CD4-positive, CD25-positive, alpha-beta regulatory T cell (primary cell): ENCODE results near the gene FXYD6. TPM values are rescaled to one million over a fixed set of nuclear protein-coding genes. Genes with fewer than 3 reads are reported as not detected.

Experiments
- ATAC-seq, 2 donors: fragments of 150-1000 bp; cut with Tn5 transposase; one replicate each; pipeline ENCODE4 v1.10.0; 2021; ENCODE audit warnings: low read depth in 2 of 2, moderate number of reproducible peaks in 2 of 2, moderate library complexity in 1 of 2
- DNase-seq, 3 donors: peaks; one replicate each; pipeline versions ENCODE4 v3.0.0 to v3.0.0-alpha.2; 2012 to 2022; ENCODE audit warnings: mixed read lengths in 1 of 3
- H3K27ac ChIP-seq: one replicate; pipeline ENCODE4 v1.7.0; 2013; ENCODE audit warnings: mild to moderate bottlenecking, low read length; ENCODE audit not compliant: insufficient read depth, poor library complexity, severe bottlenecking
- H3K27me3 ChIP-seq: one replicate; pipeline ENCODE4 v1.7.0; 2013; ENCODE audit warnings: low read length; ENCODE audit not compliant: control insufficient read depth, insufficient read depth
- H3K36me3 ChIP-seq: one replicate; pipeline ENCODE4 v1.7.0; 2013; ENCODE audit warnings: mild to moderate bottlenecking, low read length, moderate library complexity; ENCODE audit not compliant: control insufficient read depth, insufficient read depth
- H3K4me1 ChIP-seq: 2 replicates; pipeline ENCODE4 v1.7.0; 2013; ENCODE audit warnings: mild to moderate bottlenecking, low read length; ENCODE audit not compliant: insufficient read depth, control insufficient read depth, poor library complexity, severe bottlenecking
- H3K4me3 ChIP-seq: one replicate; pipeline ENCODE4 v1.7.0; 2013; ENCODE audit warnings: low read depth, mild to moderate bottlenecking, low read length, moderate library complexity
- H3K9me3 ChIP-seq, 2 experiments: 1 replicate in 1 of 2; 2 replicates in 1 of 2; pipeline ENCODE4 v1.7.0; 2013; ENCODE audit warnings: low read length in 2 of 2, mild to moderate bottlenecking in 1 of 2, moderate library complexity in 1 of 2; ENCODE audit not compliant: control insufficient read depth in 2 of 2
- H3K27ac Mint-ChIP-seq, 3 donors: one replicate each; pipeline ENCODE4 v1.8.0; 2020 to 2022; ENCODE audit warnings: mild to moderate bottlenecking in 3 of 3, mixed read lengths in 3 of 3, moderate library complexity in 2 of 3
- H3K27me3 Mint-ChIP-seq: one replicate; pipeline ENCODE4 v1.8.0; 2022; ENCODE audit warnings: mild to moderate bottlenecking, mixed read lengths
- H3K36me3 Mint-ChIP-seq: one replicate; pipeline ENCODE4 v1.8.0; 2020; ENCODE audit warnings: mixed read lengths
- H3K4me1 Mint-ChIP-seq, 4 donors: one replicate each; pipeline ENCODE4 v1.8.0; 2020 to 2022; ENCODE audit warnings: mixed read lengths in 4 of 4, mild to moderate bottlenecking in 1 of 4
- H3K4me3 Mint-ChIP-seq, 4 donors: one replicate each; pipeline ENCODE4 v1.8.0; 2020 to 2022; ENCODE audit warnings: mild to moderate bottlenecking in 4 of 4, mixed read lengths in 4 of 4, moderate library complexity in 3 of 4
- H3K9me3 Mint-ChIP-seq, 7 donors: one replicate each; pipeline ENCODE4 v1.8.0; 2020 to 2022; ENCODE audit warnings: mixed read lengths in 7 of 7, mild to moderate bottlenecking in 3 of 7, moderate library complexity in 2 of 7
- polyA plus RNA-seq, 4 donors: library from polyadenylated mRNA; unstranded; fragments of 300-500 nt; fragmentation: Illumina TruSeq; gene quantifications; one replicate each; pipeline ENCODE4 v1.2.3, GENCODE V29; 2021
- total RNA-seq: library from RNA; stranded (reverse); gene quantifications from one replicate; pipeline ENCODE4 v1.2.3, GENCODE V29; 2022

Gene FXYD6
- total and polyA plus RNA-seq, 5 donors from 2014 or later = not detected

DNA sequence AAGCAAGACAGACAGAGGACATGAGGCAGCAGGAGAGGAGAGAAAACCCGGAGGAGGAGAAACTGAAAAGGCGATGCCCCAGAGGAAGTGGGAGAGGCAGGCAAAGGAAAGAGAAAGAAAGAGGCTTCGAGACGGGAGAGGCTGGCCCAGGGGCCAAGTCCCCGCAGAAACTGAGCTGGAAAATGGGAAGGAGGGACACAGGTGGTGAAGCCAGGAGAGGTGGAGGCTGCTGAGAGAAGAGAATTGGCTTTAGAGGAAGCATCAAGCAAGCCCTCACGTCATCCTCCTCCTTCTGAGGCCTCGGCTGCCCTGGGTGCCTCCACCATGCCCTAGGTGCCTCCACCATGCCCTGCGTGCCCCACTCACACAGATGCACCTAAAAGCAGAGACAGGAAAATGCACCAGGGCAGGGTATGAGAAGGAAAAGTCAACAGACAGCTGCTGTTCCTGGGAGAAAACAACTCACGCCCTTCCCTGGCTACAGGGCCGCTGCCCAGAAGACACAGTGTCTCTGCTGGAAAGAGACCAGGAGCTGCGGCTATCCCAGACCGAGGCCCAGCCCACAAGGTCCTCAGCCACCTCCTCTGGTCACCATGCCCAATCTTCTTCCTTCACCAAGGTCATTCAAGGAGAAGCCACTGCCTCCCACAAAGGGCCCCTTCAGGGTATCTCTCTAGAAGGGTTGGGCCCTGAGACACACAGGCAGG, 14.3 kb downstream of the FXYD6 start:
- H3K36me3 Mint-ChIP-seq = no peaks in the 10 kb centered on the region
- H3K4me3 Mint-ChIP-seq = no peak overlapping the region
- DNase-seq = no peak
- H3K27me3 Mint-ChIP-seq = peaks cover 10% of the 10 kb centered on the region
- Histone ChIP-seq H3K36me3 (no peaks in the 10 kb centered on the region), H3K4me1 (no peaks in the 10 kb centered on the region), H3K27me3 (peaks cover 3% of the 10 kb centered on the region), H3K27ac (no peak overlapping the region), H3K4me3 (no peak overlapping the region), H3K9me3 (no peaks in the 10 kb centered on the region)
- ATAC-seq = no peak
- H3K9me3 Mint-ChIP-seq = no peaks in the 10 kb centered on the region
- H3K27ac Mint-ChIP-seq = no peak overlapping the region
- peaks cover 0 to 3% (median 0%) of the 10 kb centered on the region in 4 donors for H3K4me1 Mint-ChIP-seq

DNA sequence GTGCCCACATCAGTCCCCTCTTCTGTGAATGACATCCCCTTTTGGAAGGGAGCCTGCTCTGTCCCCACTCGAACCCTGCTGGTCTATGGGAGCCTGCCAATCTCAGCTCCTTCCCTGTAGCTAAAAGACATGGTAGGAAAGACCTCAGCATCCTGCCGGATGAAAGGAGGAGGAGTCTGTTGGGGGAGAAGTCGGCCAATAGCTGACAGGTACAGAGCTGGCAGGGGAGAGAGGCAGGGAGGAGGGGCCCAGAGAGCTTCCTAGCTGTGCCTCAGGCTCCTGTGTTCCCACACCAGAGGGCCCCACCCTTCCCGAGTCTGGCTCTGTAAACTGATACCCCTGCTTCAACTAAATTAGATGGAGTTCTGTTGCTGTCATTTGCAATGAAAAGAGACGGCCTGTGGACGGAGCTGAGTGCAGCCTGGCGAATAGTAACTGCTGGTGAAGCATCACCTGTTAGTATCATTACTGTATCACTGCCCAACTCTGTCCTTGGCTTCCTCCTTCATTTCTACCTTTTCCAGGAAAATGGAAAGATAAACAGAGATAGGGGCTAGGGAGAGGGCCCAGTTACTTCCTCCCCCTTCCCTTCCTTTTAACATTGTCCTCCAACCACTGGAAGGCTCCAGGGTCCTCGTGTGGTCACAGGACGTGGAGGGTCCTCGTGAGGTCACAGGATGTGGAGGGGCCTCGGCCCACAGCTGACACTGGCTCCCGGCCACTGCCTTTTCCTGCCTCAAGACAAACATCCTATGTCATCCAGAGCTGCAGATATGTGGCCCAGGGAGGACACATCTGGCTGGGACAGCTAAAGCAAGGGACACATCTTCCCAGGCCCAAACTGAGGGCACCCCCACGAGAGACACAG, 15.1 kb downstream of the FXYD6 start:
- H3K4me1 Mint-ChIP-seq = peaks cover 0 to 3% (median 0%) of the 10 kb centered on the region in 4 donors
- H3K4me3 Mint-ChIP-seq = no peak overlapping the region
- no peaks in the 10 kb centered on the region for H3K36me3 Mint-ChIP-seq
- H3K27me3 Mint-ChIP-seq = peaks cover 10% of the 10 kb centered on the region
- H3K9me3 ChIP-seq = no peaks in the 10 kb centered on the region
- no peaks in the 10 kb centered on the region for H3K4me1 ChIP-seq
- H3K27ac Mint-ChIP-seq = no peak overlapping the region
- no peaks in the 10 kb centered on the region for H3K9me3 Mint-ChIP-seq
- no peaks in the 10 kb centered on the region for H3K36me3 ChIP-seq
- no peak overlapping the region for H3K27ac ChIP-seq
- DNase-seq (no peak), ATAC-seq (no peak)
- H3K4me3 ChIP-seq = no peak overlapping the region
- peaks cover under 1% of the 10 kb centered on the region for H3K27me3 ChIP-seq

DNA sequence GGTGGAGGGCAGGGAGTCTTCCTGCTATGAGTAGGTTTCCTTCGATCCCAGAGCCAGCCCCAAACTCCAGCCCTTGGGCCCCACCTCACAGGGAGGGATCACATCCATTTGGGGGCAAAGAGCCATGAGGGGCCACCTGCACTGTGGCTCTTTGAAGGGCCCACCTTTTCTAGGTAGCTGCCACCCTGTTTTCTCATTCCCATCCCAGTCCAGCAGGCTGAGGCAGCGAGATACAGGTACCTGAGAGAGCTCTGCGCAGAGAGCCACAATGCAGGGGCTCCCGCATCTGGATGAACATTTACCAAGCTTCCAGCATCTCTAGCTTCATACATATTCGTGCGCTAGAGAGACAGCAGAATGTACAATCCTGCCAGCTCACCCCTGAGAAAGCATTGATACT, 16.3 kb downstream of the FXYD6 start:
- Histone ChIP-seq H3K9me3 (no peaks in the 10 kb centered on the region), H3K27ac (no peak overlapping the region), H3K27me3 (no peaks in the 10 kb centered on the region), H3K36me3 (no peaks in the 10 kb centered on the region), H3K4me3 (no peak overlapping the region), H3K4me1 (no peaks in the 10 kb centered on the region)
- Mint-ChIP-seq H3K27ac (no peak overlapping the region), H3K4me1 (peaks cover 0 to 3% (median 0%) of the 10 kb centered on the region in 4 donors), H3K27me3 (peaks cover 10% of the 10 kb centered on the region), H3K36me3 (no peaks in the 10 kb centered on the region), H3K9me3 (no peaks in the 10 kb centered on the region), H3K4me3 (no peak overlapping the region)
- no peak for DNase-seq
- no peak for ATAC-seq

DNA sequence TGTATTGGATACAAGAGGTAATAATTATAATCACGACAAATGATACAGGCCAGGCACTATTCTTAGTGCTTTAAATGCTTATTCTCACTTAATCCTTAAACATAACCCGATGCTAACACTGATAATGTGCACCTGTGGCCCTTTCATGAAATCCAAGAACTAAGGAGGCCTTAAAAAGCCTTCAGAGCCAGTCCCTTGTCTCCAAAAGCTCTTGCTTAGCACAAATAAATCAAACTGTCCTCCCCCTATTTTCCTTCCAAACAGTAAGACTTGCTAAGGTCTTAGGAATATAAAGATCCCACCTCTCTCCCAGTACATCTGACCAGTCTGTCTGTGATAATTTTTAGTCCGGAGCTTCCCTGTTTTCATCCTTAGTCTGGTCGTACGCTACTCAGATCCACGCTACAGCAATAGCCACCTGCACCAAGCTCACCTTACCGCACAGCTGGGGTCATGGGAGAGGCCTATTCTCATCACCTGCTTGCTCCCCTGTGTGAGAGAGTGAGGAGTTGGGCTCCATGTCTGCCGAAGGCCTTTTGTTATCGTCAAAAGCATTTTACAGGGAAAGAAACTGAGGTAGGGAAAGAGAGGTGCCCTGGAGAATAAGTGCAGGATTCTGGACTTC, 16.9 kb downstream of the FXYD6 start:
- no peaks in the 10 kb centered on the region for H3K36me3 Mint-ChIP-seq
- ATAC-seq (no peak), DNase-seq (no peak)
- H3K27me3 Mint-ChIP-seq = peaks cover 10% of the 10 kb centered on the region
- H3K36me3 ChIP-seq = no peaks in the 10 kb centered on the region
- no peaks in the 10 kb centered on the region for H3K9me3 ChIP-seq
- H3K4me3 ChIP-seq = no peak overlapping the region
- no peaks in the 10 kb centered on the region for H3K4me1 ChIP-seq
- no peak overlapping the region for H3K4me3 Mint-ChIP-seq
- no peak overlapping the region for H3K27ac Mint-ChIP-seq
- peaks cover 0 to 3% (median 0%) of the 10 kb centered on the region in 4 donors for H3K4me1 Mint-ChIP-seq
- no peaks in the 10 kb centered on the region for H3K27me3 ChIP-seq
- H3K9me3 Mint-ChIP-seq = no peaks in the 10 kb centered on the region
- H3K27ac ChIP-seq = no peak overlapping the region

- H3K36me3 ChIP-seq = no peaks in the 10 kb centered on the region
- no peaks in the 10 kb centered on the region for H3K9me3 ChIP-seq
- H3K36me3 Mint-ChIP-seq = no peaks in the 10 kb centered on the region
- no peaks in the 10 kb centered on the region for H3K4me1 ChIP-seq
- no peak overlapping the region for H3K27ac Mint-ChIP-seq
- H3K4me3 Mint-ChIP-seq = no peak overlapping the region
- H3K4me1 Mint-ChIP-seq = peaks cover 0 to 3% (median 0%) of the 10 kb centered on the region in 4 donors
- H3K27ac ChIP-seq = no peak overlapping the region
- H3K4me3 ChIP-seq = no peak overlapping the region
- no peaks in the 10 kb centered on the region for H3K9me3 Mint-ChIP-seq
- no peaks in the 10 kb centered on the region for H3K27me3 ChIP-seq
- no peak for DNase-seq
- peaks cover 11% of the 10 kb centered on the region for H3K27me3 Mint-ChIP-seq
- no peak for ATAC-seq
Measured at GRCh38 chr11:117859061-117859460, 17.4 kb downstream of the FXYD6 start.

GRCh38 chr11:117857734-117858414, 18.6 kb downstream of the FXYD6 start:
- Mint-ChIP-seq H3K4me3 (no peak overlapping the region), H3K36me3 (no peaks in the 10 kb centered on the region), H3K4me1 (peaks cover 0 to 3% (median 0%) of the 10 kb centered on the region in 4 donors), H3K27ac (no peak overlapping the region), H3K9me3 (peaks cover 0 to 6% (median 0%) of the 10 kb centered on the region in 7 donors), H3K27me3 (peaks cover 15% of the 10 kb centered on the region)
- no peaks in the 10 kb centered on the region for H3K27me3 ChIP-seq
- no peaks in the 10 kb centered on the region for H3K4me1 ChIP-seq
- DNase-seq (no peak), ATAC-seq (no peak)
- H3K27ac ChIP-seq = no peak overlapping the region
- no peaks in the 10 kb centered on the region for H3K36me3 ChIP-seq
- no peak overlapping the region for H3K4me3 ChIP-seq
- H3K9me3 ChIP-seq = no peaks in the 10 kb centered on the region

- Mint-ChIP-seq H3K27me3 (peaks cover 29% of the 10 kb centered on the region), H3K4me3 (no peak overlapping the region), H3K4me1 (no peaks in the 10 kb centered on the region), H3K27ac (no peak overlapping the region), H3K36me3 (no peaks in the 10 kb centered on the region), H3K9me3 (peaks cover 0 to 13% (median 3%) of the 10 kb centered on the region in 7 donors)
- Histone ChIP-seq H3K4me3 (no peak overlapping the region), H3K9me3 (no peaks in the 10 kb centered on the region), H3K27me3 (peaks cover 9% of the 10 kb centered on the region), H3K4me1 (no peaks in the 10 kb centered on the region), H3K36me3 (no peaks in the 10 kb centered on the region), H3K27ac (no peak overlapping the region)
- no peak for DNase-seq
- ATAC-seq = no peak
Measured at GRCh38 chr11:117855912-117856651, 20.4 kb downstream of the FXYD6 start.
